Thyroid gland (tissue), 4 donors: Measurements from ENCODE around the gene MYO5C. TPM values are rescaled to one million over a fixed set of nuclear protein-coding genes. Genes with fewer than 3 reads are reported as not detected.

ENCODE experiments used
- DNase-seq, 2 donors: peaks; one replicate each; pipeline ENCODE4 v3.0.0-alpha.2; 2019
- H3K27ac ChIP-seq, 3 donors: fragments of 200-600 bp; sonication (generic); 1 replicate in 2 of 3; 2 replicates in 1 of 3; pipeline ENCODE4 v1.5.1; 2016 to 2019; ENCODE audit warnings: mild to moderate bottlenecking in 1 of 3, moderate library complexity in 1 of 3
- H3K27me3 ChIP-seq: fragments of 200-600 bp; sonication (generic); one replicate; pipeline ENCODE4 v1.5.1; 2019
- H3K36me3 ChIP-seq, 2 donors: fragments of 200-600 bp; sonication (generic); one replicate each; pipeline ENCODE4 v1.5.1; 2016 to 2019
- H3K4me1 ChIP-seq, 2 donors: fragments of 200-600 bp; sonication (generic); one replicate each; pipeline ENCODE4 v1.5.1; 2017 to 2019
- H3K4me3 ChIP-seq, 3 donors: fragments of 200-600 bp; sonication (generic); replicated peaks in 1 of 3; 1 replicate in 2 of 3; 2 replicates in 1 of 3; pipeline ENCODE4 v1.5.1; 2016; ENCODE audit warnings: mild to moderate bottlenecking in 1 of 3
- H3K9me3 ChIP-seq: fragments of 200-600 bp; sonication (generic); one replicate; pipeline ENCODE4 v1.5.1; 2017
- POLR2A ChIP-seq, 2 donors: fragments of 450-650 bp; IDR thresholded peaks; one replicate each; pipeline ENCODE4 v1.6.1; 2017; ENCODE audit warnings: antibody characterized with exemption in 2 of 2, mild to moderate bottlenecking in 2 of 2, moderate library complexity in 1 of 2
- WGBS, 2 donors: methylation state at CpG; one replicate each; pipeline ENCODE4 v1.1.5; 2017; 5-methylcytosine and 5-hydroxymethylcytosine counted together
- intact Hi-C: fragments of 100-400 bp; cut with DNase I; formaldehyde crosslinking; loops from one replicate; pipeline ENCODE4 v1.15.1; 2023
- total RNA-seq, 4 donors: library from RNA; depleted of rRNA; stranded (reverse); fragments of >200 nt; gene quantifications; one replicate each; pipeline ENCODE4 v1.2.3, GENCODE V29; 2016
- TF ChIP-seq, protein P1 (sequence below), 6 experiments: fragments of 200-600 bp in 3 of 6; fragments of 450-650 bp in 3 of 6; sonication (generic) in 3 of 6; IDR thresholded peaks; one replicate each; pipeline ENCODE4 v1.5.1; 2016 to 2019; ENCODE audit warnings: antibody characterized with exemption in 6 of 6, mild to moderate bottlenecking in 2 of 6, inconsistent platforms in 1 of 6, moderate library complexity in 1 of 6

MYO5C gene
- total RNA-seq, 4 donors from 2014 or later: 84.0 to 130 (median 101) TPM

DNA sequence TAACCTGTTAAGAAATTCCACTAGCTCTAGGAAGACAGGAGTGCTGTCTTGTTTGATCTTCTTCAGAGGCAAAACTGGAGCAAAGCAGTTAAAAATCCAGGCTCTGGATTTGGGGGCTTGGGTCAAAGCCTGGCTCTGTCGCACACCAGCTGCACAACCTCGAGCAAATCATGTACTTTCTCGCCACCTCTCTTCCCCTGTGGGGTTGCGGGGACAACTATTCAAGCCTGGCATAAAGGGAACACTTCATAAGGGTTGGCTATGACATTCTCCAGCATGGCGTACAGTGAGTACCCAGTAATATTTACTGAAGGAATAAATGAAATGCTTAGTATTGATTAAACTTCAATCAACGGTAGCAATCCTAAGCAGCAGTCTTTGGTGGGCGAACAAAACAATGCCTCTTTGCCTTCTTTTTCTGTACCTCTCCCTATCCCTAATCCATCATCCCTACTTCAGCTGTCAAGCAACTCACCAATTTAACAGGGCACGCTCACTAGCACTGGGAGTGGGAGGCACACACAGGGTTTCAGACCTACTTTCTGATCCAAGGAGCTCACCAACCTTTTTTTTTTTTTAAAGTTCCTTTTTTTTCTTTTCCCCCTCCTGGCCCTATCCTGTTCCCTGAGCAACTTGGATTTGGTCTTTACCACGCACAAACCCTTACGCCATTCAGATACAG lies 137.4 kb downstream of the MYO5C start:
- H3K36me3 ChIP-seq: peaks cover 0 to 4% of the 10 kb centered on the region in 2 donors
- TF ChIP-seq, protein P1, sequence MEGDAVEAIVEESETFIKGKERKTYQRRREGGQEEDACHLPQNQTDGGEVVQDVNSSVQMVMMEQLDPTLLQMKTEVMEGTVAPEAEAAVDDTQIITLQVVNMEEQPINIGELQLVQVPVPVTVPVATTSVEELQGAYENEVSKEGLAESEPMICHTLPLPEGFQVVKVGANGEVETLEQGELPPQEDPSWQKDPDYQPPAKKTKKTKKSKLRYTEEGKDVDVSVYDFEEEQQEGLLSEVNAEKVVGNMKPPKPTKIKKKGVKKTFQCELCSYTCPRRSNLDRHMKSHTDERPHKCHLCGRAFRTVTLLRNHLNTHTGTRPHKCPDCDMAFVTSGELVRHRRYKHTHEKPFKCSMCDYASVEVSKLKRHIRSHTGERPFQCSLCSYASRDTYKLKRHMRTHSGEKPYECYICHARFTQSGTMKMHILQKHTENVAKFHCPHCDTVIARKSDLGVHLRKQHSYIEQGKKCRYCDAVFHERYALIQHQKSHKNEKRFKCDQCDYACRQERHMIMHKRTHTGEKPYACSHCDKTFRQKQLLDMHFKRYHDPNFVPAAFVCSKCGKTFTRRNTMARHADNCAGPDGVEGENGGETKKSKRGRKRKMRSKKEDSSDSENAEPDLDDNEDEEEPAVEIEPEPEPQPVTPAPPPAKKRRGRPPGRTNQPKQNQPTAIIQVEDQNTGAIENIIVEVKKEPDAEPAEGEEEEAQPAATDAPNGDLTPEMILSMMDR (IDR thresholded peaks at IDR 0.05): no peak
- no peak for TF ChIP-seq POLR2A (IDR thresholded peaks at IDR 0.05)
- no peak overlapping the region for H3K4me3 ChIP-seq
- no peaks in the 10 kb centered on the region for H3K9me3 ChIP-seq
- 89 to 90% methylated on average over 10 of the region's 10 CpGs for WGBS, 2 donors
- H3K27me3 ChIP-seq: no peaks in the 10 kb centered on the region
- intact Hi-C loops: no loop called here
- H3K27ac ChIP-seq: no peak overlapping the region
- DNase-seq: no peak
- no peaks in the 10 kb centered on the region for H3K4me1 ChIP-seq

DNA sequence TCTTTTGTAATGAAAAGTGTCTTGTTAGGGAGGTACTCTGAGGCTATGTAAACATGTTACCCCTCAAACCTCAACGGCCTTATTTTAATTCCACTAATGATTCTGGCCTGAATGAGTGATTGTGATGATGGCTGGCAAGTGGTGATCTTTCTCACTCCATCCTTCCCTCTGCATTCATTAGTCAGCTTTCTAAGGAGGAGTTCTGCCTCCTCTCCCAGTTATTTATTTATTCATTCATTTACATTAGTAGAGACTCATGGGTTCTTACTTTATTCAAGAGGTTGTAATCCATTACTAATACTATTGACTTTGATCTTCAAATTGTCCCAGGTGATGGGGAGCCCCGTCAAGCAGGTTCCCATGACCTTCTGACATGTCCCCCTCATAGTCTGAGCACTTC lies 139.7 kb downstream of the MYO5C start:
- Histone ChIP-seq H3K9me3 (no peaks in the 10 kb centered on the region), H3K36me3 (peaks cover 0 to 2% of the 10 kb centered on the region in 2 donors), H3K27me3 (no peaks in the 10 kb centered on the region), H3K4me3 (no peak overlapping the region), H3K27ac (no peak overlapping the region), H3K4me1 (no peaks in the 10 kb centered on the region)
- 76 to 80% methylated on average over 2 of the region's 2 CpGs for WGBS, 2 donors
- TF ChIP-seq POLR2A (IDR thresholded peaks at IDR 0.05): no peak
- TF ChIP-seq, protein P1 (IDR thresholded peaks at IDR 0.05): no peak
- intact Hi-C loops: no loop called here
- no peak for DNase-seq

DNA sequence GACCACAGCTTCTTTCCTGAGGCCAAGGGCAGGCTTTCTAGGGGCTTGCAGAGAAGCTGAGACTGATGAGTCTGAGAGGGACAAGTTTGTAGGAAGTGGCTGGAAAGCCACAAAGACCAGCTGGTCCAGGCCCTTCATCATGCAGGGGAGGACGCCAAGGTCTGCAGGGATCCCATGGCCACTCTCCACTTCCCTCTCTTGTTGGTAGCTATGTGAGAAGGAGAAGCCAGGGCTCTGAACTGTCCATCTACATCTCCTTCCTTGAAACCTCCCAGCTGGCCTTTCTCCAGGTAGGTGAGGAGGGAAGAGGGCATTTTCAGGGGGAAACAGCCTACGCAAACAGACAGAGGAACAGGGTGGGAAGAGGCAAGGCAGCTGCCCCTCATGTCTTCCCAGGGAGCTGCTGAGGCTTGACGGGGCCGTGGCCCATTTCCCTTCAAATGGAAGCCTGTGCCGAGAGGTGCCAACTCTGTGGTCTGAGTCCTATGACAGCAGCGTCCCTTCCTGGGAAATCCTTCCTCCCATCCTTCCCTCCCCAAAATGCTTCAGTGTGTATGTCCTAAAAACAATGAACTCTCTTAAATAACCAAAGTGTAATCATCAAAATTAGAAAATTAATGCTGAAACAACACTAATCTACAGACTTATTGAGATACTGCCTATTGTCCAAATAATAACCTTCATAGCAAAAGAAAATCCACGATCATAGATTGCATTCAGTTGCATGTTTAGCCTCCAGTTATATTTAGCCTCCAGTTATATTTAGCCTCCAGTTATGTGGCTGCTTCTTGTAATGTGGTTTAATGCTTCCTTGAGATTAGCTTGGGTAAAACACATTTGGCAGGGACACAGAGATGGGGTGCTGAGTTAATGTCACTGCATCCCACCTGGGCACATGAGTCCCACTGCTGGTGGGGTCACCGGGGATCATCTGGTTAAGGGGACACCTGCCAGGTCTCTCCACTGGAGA lies 140.4 kb downstream of the MYO5C start:
- no peak for DNase-seq

DNA sequence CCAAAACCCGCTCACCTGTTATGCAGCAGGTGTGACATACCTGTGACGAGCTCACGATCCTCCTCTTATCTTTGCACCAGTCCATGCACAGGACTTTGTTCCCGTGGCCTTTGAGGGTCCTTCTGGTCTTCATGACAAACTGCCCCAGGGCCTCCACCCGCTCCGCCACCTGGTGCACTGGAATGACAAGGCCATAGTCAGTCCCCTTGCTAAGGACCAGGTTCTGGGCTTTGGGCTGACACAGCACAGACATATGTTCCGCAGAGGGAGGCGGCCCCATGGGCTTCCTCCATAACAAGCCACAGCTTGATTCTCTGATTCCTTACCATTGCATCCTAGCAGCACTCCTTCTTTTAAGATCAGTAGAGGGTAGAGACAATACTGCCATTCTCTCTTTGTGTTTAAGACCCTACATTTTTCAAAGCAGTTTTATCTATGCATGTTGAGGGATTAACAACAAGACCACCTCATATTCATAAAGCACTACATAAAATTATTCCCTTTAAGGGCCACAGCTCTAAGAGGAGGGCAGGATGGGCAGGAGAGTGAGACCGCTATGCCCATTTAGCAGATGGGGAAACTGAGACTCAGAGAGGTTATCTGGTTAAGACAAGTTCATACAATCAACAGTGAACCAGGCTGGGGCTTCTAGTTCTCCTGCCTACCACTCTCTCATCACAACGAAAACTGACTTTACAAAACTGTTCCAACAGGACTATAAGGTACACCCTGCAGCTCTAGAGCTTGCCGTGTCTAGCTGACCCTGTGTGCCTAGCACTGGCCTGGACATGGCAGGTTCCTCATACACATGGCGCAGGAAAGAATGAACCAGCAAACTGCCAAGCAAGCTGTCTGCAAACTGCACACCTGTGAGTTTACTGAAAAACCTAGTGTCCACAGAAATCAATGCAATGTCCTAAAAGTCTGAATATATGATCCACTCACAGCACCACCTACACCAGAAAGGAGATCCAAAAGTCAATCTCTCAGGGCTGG lies 141.4 kb downstream of the MYO5C start:
- no peaks in the 10 kb centered on the region for H3K9me3 ChIP-seq
- WGBS, 2 donors: 93 to 96% methylated on average over 12 of the region's 12 CpGs
- DNase-seq: no peak

More for the DNA sequence above, 140.4 kb downstream of the MYO5C start:
- intact Hi-C loops: no loop called here
- Histone ChIP-seq H3K27me3 (no peaks in the 10 kb centered on the region), H3K4me3 (no peak overlapping the region), H3K9me3 (no peaks in the 10 kb centered on the region), H3K4me1 (no peaks in the 10 kb centered on the region), H3K27ac (no peak overlapping the region), H3K36me3 (peaks cover 0 to 2% of the 10 kb centered on the region in 2 donors)
- WGBS, 2 donors: 82 to 83% methylated on average over 8 of the region's 8 CpGs
- TF ChIP-seq, protein P1 (IDR thresholded peaks at IDR 0.05): no peak
- TF ChIP-seq POLR2A (IDR thresholded peaks at IDR 0.05): no peak

More for the DNA sequence above, 141.4 kb downstream of the MYO5C start:
- intact Hi-C loops: no loop called here
- no peaks in the 10 kb centered on the region for H3K4me1 ChIP-seq
- H3K27me3 ChIP-seq: no peaks in the 10 kb centered on the region
- H3K27ac ChIP-seq: no peak overlapping the region
- peaks cover 0 to 6% of the 10 kb centered on the region in 2 donors for H3K36me3 ChIP-seq
- TF ChIP-seq POLR2A (IDR thresholded peaks at IDR 0.05): no peak
- TF ChIP-seq, protein P1 (IDR thresholded peaks at IDR 0.05): no peak
- no peak overlapping the region for H3K4me3 ChIP-seq
